Esophagus (tissue), 2 donors: ENCODE results near the gene GRID1. TPM values are rescaled to one million over a fixed set of nuclear protein-coding genes. Genes with fewer than 3 reads are reported as not detected.
"Not testable (repeated sequence)": the region's sequence is repeated elsewhere in the genome, so short reads cannot be mapped to it uniquely, and the experiment has no call there.

Experiments used
- H3K27ac ChIP-seq, 2 donors: one replicate each; pipeline ENCODE4 v1.5.1; 2013; ENCODE audit warnings: low read depth in 2 of 2, mild to moderate bottlenecking in 2 of 2, inconsistent platforms in 1 of 2, low read length in 1 of 2, moderate library complexity in 1 of 2
- H3K27me3 ChIP-seq, 2 donors: one replicate each; pipeline ENCODE4 v1.6.1; 2013; ENCODE audit warnings: low read length in 2 of 2, control low read depth in 1 of 2, mild to moderate bottlenecking in 1 of 2; ENCODE audit not compliant: insufficient read depth in 2 of 2, control insufficient read depth in 1 of 2
- H3K36me3 ChIP-seq, 2 donors: one replicate each; pipeline ENCODE4 v1.6.1; 2013; ENCODE audit warnings: low read length in 1 of 2; ENCODE audit not compliant: control insufficient read depth in 2 of 2, insufficient read depth in 2 of 2
- H3K4me1 ChIP-seq, 2 donors: one replicate each; pipeline ENCODE4 v1.6.1; 2013; ENCODE audit warnings: low read length in 1 of 2; ENCODE audit not compliant: control insufficient read depth in 2 of 2, insufficient read depth in 2 of 2
- H3K4me3 ChIP-seq, 2 donors: one replicate each; pipeline ENCODE4 v1.5.1; 2013; ENCODE audit warnings: low read length in 2 of 2, mild to moderate bottlenecking in 2 of 2, low read depth in 1 of 2, moderate library complexity in 1 of 2
- H3K9me3 ChIP-seq, 2 donors: one replicate each; pipeline ENCODE4 v1.6.1; 2013; ENCODE audit warnings: mild to moderate bottlenecking in 2 of 2, low read depth in 1 of 2, low read length in 1 of 2, moderate library complexity in 1 of 2; ENCODE audit not compliant: control insufficient read depth in 2 of 2, insufficient read depth in 1 of 2
- WGBS, 2 donors: extraction: QIAGEN DNeasy Blood & Tissue Kit; methylation state at CpG; one replicate each; pipeline ENCODE4 v1.1.7; 2013; 5-methylcytosine and 5-hydroxymethylcytosine counted together
- polyA plus RNA-seq, 2 donors: library from polyadenylated mRNA; stranded (reverse); fragments of 200-250 nt; gene quantifications; one replicate each; pipeline ENCODE4 v1.2.3, GENCODE V29; 2013
- donor health status: healthy with polysubstance abuse.
- donor health status: Bipolar disorder and iron deficiency.

The GRID1 gene
- polyA plus RNA-seq, 2 donors: 0.04 to 0.32 TPM

DNA sequence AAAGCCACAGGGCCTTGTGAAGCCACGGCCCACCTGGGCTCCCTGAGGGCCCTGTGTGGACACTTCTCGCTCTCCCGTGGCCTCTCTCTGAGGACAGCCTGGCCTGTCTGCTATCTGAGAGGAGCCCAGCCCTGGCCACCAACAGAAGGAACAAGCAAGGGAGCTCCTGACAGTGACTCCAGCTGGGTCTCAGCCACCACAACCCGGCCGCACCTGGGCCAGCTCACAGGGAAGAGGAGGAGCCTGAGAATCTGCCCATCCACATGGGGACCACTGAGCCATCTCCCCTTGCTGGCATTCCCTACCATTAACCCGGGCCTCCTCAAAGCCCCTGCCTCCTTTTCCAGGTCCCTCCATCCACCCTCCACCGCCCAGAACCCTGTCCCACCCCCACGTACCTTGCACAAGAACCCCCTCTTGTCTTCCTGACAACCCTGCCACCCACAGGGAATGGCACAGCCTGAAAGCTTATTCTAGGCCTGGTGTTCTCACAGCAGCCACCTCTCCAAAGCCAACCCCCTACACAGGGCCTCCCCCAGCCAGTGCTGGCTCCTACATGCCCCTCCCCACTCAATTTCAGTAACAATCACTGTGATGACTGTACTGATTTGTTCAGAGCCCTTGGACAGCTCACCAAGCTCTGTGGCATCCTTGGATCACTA is 120.2 kb downstream of the GRID1 start:
- Histone ChIP-seq H3K27ac (no peak overlapping the region), H3K4me3 (no peak overlapping the region), H3K27me3 (no peaks in the 10 kb centered on the region), H3K9me3 (peaks cover 0 to 3% of the 10 kb centered on the region in 2 donors), H3K36me3 (no peaks in the 10 kb centered on the region), H3K4me1 (no peaks in the 10 kb centered on the region)
- WGBS, 2 donors: 66 to 73% methylated on average over 6 to 8 of the region's 8 CpGs

DNA sequence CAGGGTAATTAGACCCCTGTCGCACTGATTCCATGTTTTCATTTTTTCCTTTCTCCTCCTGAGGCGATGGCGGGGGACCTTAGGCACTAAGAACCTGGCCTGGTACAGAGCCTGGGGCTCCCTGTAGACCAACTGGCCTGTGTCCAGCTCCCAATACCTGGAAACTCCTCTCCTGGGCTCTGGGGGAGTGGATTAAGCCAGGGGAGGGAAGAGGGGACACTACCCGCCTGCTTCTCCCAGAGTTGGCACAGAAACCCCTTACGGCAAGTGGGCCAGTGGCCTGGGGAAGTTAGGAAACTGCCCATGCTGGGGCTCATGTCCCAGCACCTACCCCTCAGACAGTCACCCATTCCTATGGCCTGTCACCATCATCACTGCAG is 121.6 kb downstream of the GRID1 start:
- H3K9me3 ChIP-seq: peaks cover 0 to 1% of the 10 kb centered on the region in 2 donors
- WGBS, 2 donors: 83 to 84% methylated on average over 5 of the region's 5 CpGs
- H3K4me3 ChIP-seq: no peak overlapping the region
- H3K4me1 ChIP-seq: no peaks in the 10 kb centered on the region
- H3K36me3 ChIP-seq: no peaks in the 10 kb centered on the region
- no peaks in the 10 kb centered on the region for H3K27me3 ChIP-seq
- no peak overlapping the region for H3K27ac ChIP-seq

DNA sequence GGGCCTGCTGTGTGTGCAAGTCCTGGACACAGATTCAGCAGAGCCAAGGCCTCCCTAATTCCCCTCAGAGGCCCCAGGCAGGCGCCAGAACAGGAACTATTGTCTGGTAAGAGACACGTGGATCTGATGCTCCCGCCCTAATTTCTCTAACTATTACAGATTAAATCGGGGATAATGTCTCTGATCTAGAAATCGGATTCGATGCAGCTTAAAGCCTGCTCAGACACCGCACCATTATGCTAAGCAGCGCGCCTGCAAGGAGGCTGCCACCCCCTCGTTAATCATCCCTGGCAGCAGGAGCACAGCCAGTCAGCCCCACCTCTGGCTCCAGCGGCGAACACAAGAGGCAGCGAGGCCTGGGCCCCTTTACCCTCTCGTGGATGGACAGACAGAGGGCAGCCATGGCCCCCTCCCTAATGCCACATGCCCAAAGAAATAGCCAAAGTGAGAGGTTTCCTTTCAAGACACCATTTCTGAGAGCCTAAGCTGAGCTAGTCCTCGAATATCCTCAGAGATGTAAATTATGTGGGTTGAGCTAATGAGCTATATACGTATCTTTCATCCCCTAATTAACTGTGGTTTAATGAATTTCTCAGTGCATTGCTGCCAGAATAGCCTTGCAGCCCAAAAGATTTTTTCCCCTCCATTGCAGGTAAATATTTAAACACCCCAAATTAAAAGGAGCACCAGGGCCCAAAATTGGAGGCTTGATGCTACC is 122.1 kb downstream of the GRID1 start:
- Histone ChIP-seq H3K36me3 (no peaks in the 10 kb centered on the region), H3K4me1 (no peaks in the 10 kb centered on the region), H3K27ac (no peak overlapping the region), H3K4me3 (no peak overlapping the region), H3K27me3 (no peaks in the 10 kb centered on the region), H3K9me3 (no peaks in the 10 kb centered on the region)
- 31 to 42% methylated on average over 16 of the region's 16 CpGs for WGBS, 2 donors

DNA sequence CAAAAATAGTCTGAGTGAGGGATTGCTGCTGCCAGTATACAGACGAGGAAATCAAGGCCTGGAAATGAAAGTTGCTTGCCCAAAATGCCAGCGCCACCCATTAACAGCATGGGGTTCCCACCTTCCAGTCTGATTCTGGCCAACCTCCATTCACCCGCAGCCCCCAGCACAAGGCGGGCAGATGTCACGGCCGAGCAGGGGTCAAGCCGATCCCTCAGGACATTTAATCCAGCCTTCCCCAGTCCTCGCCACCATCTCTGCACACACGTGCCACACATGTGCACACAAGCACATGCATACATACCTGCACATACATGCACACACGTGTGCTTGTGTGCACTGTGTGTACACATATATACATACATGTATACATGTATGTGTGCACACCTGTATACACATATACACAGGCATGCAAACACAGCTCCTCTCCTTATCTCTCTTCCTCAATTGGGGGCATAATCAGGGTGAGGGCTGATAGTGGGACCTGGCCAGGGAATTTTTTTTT is 122.9 kb downstream of the GRID1 start:
- H3K27me3 ChIP-seq: no peaks in the 10 kb centered on the region
- H3K9me3 ChIP-seq: no peaks in the 10 kb centered on the region
- H3K36me3 ChIP-seq: no peaks in the 10 kb centered on the region
- H3K4me1 ChIP-seq: no peaks in the 10 kb centered on the region
- 86 to 92% methylated on average over 10 of the region's 10 CpGs for WGBS, 2 donors
- no peak overlapping the region for H3K4me3 ChIP-seq
- no peak overlapping the region for H3K27ac ChIP-seq

DNA sequence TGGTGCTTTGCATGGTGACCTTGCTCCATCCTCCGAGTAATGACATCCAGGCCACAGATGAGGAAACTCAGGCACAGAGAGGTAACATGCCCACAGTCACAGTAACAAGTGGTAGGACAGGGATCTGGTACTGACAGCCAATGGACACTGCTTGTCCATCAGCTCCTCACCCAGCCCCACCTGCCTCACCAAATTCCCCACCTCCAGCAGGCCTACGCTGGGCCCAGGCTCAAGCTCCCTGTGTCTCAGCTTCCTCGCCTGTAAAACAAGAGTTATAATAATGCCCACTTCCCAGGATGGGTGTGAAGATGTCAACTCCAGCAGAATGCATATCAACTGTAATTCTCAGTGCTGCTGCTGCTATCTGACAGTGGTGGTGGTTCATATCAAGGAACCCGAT is 123.8 kb downstream of the GRID1 start:
- H3K4me1 ChIP-seq: no peaks in the 10 kb centered on the region
- H3K27me3 ChIP-seq: no peaks in the 10 kb centered on the region
- H3K36me3 ChIP-seq: no peaks in the 10 kb centered on the region
- no peaks in the 10 kb centered on the region for H3K9me3 ChIP-seq
- WGBS, 2 donors: 89 to 94% methylated on average over 4 of the region's 4 CpGs
- no peak overlapping the region for H3K4me3 ChIP-seq
- no peak overlapping the region for H3K27ac ChIP-seq

DNA sequence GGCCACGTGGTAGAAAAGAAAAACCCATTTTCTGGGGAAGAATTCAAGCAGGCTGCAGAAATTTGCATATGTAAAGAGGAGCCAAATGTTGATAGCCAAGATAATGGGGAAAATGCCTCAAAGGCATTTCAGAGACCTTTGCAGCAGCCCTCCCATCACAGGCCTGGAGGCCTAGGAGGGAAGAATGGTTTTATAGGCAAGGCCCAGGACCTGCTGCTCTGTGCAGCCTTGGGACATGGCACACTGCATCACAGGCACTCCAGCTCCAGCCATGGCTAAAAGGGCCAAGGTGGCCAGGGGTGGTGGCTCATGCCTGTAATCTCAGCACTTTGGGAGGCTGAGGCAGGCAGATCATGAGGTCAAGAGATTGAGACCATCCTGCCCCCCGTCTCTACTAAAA is 128.5 kb downstream of the GRID1 start:
- H3K4me1 ChIP-seq, H3K9me3 ChIP-seq, H3K36me3 ChIP-seq, H3K27ac ChIP-seq, H3K4me3 ChIP-seq, H3K27me3 ChIP-seq: not testable (repeated sequence)
- 39 to 40% methylated on average over 2 of the region's 2 CpGs for WGBS, 2 donors

DNA sequence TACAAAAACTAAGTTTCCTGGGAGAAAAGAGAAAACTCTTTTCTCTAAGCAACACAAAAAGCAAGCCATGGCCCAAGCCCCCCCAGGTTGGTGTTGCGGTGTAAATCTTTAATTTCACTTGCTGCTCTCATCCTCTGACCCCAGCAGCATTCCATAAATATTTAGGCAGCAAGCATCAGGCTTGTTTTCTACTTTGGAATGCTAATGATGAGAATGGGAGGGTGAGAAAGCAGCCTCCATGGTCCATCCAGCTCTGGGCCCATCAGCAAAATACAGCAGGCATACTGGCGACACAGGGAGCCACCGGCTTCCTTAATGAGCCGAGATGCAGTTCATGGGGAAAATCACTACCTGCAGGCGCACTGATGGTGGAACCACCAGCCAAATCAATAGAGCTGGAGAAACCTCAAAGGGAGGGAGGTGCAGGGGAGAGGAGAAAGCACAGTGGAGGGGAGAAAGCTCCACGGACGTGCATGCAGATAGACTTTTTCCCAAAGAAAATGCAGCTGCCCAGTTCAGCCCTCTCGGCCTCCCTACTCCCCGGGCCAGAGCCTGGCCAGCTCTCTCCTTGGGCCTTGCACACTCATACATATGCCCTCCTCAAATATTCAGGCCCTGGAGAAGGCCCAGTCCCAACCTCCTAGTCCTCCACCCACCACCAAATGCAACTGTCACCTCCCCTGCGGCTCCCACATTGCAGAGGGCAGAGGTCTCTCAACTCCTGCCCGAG is 131.9 kb downstream of the GRID1 start:
- no peak overlapping the region for H3K4me3 ChIP-seq
- WGBS, 2 donors: 61 to 65% methylated on average over 11 of the region's 11 CpGs
- no peaks in the 10 kb centered on the region for H3K36me3 ChIP-seq

DNA sequence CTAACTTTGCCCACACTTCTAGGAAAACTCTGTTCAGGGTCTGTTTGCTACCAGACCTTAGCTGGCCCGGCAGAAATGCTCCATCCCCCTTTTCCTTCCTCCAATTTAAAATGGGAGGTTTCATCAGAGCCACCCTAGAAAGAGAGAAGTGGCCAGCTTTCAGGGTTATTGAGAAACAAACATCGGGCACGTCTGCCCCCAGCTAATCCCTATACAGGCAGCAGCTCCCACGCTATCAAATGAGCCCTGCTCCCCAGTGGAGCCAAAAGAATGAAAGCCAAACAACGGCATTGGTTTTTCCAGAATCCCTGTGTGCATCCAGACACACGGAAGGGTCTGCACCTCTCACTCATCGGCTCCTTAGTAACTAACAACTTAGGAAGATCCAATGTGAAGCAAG is 132.5 kb downstream of the GRID1 start:
- 44 to 49% methylated on average over 7 of the region's 7 CpGs for WGBS, 2 donors
- H3K36me3 ChIP-seq: no peaks in the 10 kb centered on the region

More for the DNA sequence above, 131.9 kb downstream of the GRID1 start:
- H3K9me3 ChIP-seq: no peaks in the 10 kb centered on the region
- H3K27me3 ChIP-seq: no peaks in the 10 kb centered on the region
- H3K4me1 ChIP-seq: no peaks in the 10 kb centered on the region
- no peak overlapping the region for H3K27ac ChIP-seq

DNA sequence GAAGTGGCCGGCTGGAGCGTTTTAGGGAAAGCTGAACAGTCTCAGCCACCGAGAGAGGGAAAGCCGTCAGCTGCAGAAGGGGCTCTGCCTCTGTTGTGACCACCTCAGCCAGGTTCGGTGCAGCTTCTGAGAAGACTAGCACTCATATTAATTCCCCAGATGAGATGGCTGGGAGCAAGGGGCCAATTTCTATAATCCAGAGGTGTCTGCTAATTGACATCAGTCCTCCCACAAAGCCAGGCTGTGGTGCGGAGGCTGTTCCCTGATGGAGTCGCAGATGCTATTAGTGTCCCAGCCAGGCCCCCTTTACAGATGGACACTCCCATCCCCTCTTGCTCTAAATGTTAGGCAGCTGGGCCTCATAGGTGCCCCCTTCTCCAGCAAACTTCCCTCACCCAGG is 133.5 kb downstream of the GRID1 start:
- WGBS, 2 donors: 85% methylated on average over 7 of the region's 7 CpGs
- Histone ChIP-seq H3K27ac (no peak overlapping the region), H3K27me3 (no peaks in the 10 kb centered on the region), H3K4me1 (no peaks in the 10 kb centered on the region), H3K9me3 (no peaks in the 10 kb centered on the region), H3K36me3 (no peaks in the 10 kb centered on the region), H3K4me3 (no peak overlapping the region)

More for the DNA sequence above, 132.5 kb downstream of the GRID1 start:
- Histone ChIP-seq H3K9me3 (no peaks in the 10 kb centered on the region), H3K27me3 (no peaks in the 10 kb centered on the region), H3K27ac (no peak overlapping the region), H3K4me1 (no peaks in the 10 kb centered on the region), H3K4me3 (no peak overlapping the region)
